CD14-positive monocyte (primary cell): ENCODE results near the gene TXNRD2. TPM values are rescaled to one million over a fixed set of nuclear protein-coding genes. Genes with fewer than 3 reads are reported as not detected.

Experiments
- DNase-seq, 3 donors: peaks; one replicate each; pipeline ENCODE4 v3.0.0-alpha.2; 2011 to 2022
- H2AFZ ChIP-seq: 2 replicates; pipeline ENCODE4 v1.6.0; 2012; ENCODE audit warnings: mild to moderate bottlenecking, low read depth, low read length, inconsistent platforms; ENCODE audit not compliant: insufficient read depth, poor library complexity, severe bottlenecking
- H3K27ac ChIP-seq, 2 donors: 1 replicate in 1 of 2; 2 replicates in 1 of 2; pipeline ENCODE4 v1.5.1; 2012 to 2013; ENCODE audit warnings: low read length in 2 of 2, control low read depth in 1 of 2, inconsistent platforms in 1 of 2, low read depth in 1 of 2, mild to moderate bottlenecking in 1 of 2
- H3K27me3 ChIP-seq, 2 donors: one replicate each; pipeline versions ENCODE4 v1.6.0 to v1.6.1; 2011 to 2013; ENCODE audit warnings: low read length in 2 of 2; ENCODE audit not compliant: control insufficient read depth in 2 of 2, insufficient read depth in 2 of 2
- H3K36me3 ChIP-seq, 2 donors: replicated peaks in 1 of 2; 1 replicate in 1 of 2; 2 replicates in 1 of 2; pipeline versions ENCODE4 v1.5.1 to v1.6.1; 2012 to 2013; ENCODE audit warnings: low read length in 2 of 2, control low read depth in 1 of 2, inconsistent platforms in 1 of 2, mild to moderate bottlenecking in 1 of 2; ENCODE audit not compliant: insufficient read depth in 2 of 2, control insufficient read depth in 1 of 2
- H3K4me1 ChIP-seq, 2 donors: 1 replicate in 1 of 2; 2 replicates in 1 of 2; pipeline versions ENCODE4 v1.5.1 to v1.6.1; 2012 to 2013; ENCODE audit warnings: low read length in 2 of 2, control low read depth in 1 of 2, inconsistent platforms in 1 of 2, mild to moderate bottlenecking in 1 of 2, moderate library complexity in 1 of 2; ENCODE audit not compliant: insufficient read depth in 2 of 2, control insufficient read depth in 1 of 2
- H3K4me2 ChIP-seq: replicated peaks from 2 replicates; pipeline ENCODE3; 2012; ENCODE audit warnings: low read length, moderate library complexity, mild to moderate bottlenecking; ENCODE audit not compliant: poor library complexity, severe bottlenecking; ENCODE audit errors: extremely low read depth
- H3K4me3 ChIP-seq, 3 experiments: fragments of 200-600 bp in 1 of 3; sonication (generic) in 1 of 3; replicated peaks in 1 of 3; 1 replicate in 2 of 3; 2 replicates in 1 of 3; pipeline ENCODE4 v1.5.1; 2011 to 2013; ENCODE audit warnings: low read length in 3 of 3, mild to moderate bottlenecking in 3 of 3, control low read depth in 2 of 3, low read depth in 2 of 3, inconsistent platforms in 1 of 3, moderate library complexity in 1 of 3
- H3K79me2 ChIP-seq: 2 replicates; pipeline ENCODE4 v1.6.0; 2012; ENCODE audit warnings: mild to moderate bottlenecking, control low read depth, inconsistent platforms, low read length, moderate library complexity; ENCODE audit not compliant: insufficient read depth
- H3K9ac ChIP-seq: 2 replicates; pipeline ENCODE4 v1.6.0; 2017; ENCODE audit warnings: low read length, mild to moderate bottlenecking; ENCODE audit not compliant: insufficient read depth, poor library complexity, severe bottlenecking
- H3K9me3 ChIP-seq, 2 donors: replicated peaks in 1 of 2; 1 replicate in 1 of 2; 2 replicates in 1 of 2; pipeline versions ENCODE4 v1.5.1 to v1.6.1; 2012 to 2013; ENCODE audit warnings: low read length in 2 of 2, control low read depth in 1 of 2; ENCODE audit not compliant: control insufficient read depth in 1 of 2, insufficient read depth in 1 of 2
- H4K20me1 ChIP-seq: 2 replicates; pipeline ENCODE4 v1.6.0; 2012; ENCODE audit warnings: mild to moderate bottlenecking, low read length, control low read depth, moderate library complexity; ENCODE audit not compliant: insufficient read depth
- H3K27ac Mint-ChIP-seq, 7 donors: one replicate each; pipeline ENCODE4 v1.8.0; 2020; ENCODE audit warnings: mild to moderate bottlenecking in 7 of 7, mixed read lengths in 7 of 7, moderate library complexity in 6 of 7, inconsistent platforms in 2 of 7
- H3K27me3 Mint-ChIP-seq, 3 donors: one replicate each; pipeline ENCODE4 v1.8.0; 2021 to 2022; ENCODE audit warnings: low read depth in 3 of 3, mild to moderate bottlenecking in 3 of 3, mixed read lengths in 3 of 3, moderate library complexity in 3 of 3, inconsistent platforms in 1 of 3
- H3K36me3 Mint-ChIP-seq, 2 donors: one replicate each; pipeline ENCODE4 v1.8.0; 2020; ENCODE audit warnings: mixed read lengths in 2 of 2, inconsistent platforms in 1 of 2, mild to moderate bottlenecking in 1 of 2
- H3K4me1 Mint-ChIP-seq: one replicate; pipeline ENCODE4 v1.8.0; 2020; ENCODE audit warnings: mild to moderate bottlenecking, mixed read lengths
- H3K4me3 Mint-ChIP-seq, 2 donors: one replicate each; pipeline ENCODE4 v1.8.0; 2020; ENCODE audit warnings: mild to moderate bottlenecking in 2 of 2, mixed read lengths in 2 of 2, moderate library complexity in 1 of 2
- H3K9me3 Mint-ChIP-seq, 7 donors: one replicate each; pipeline ENCODE4 v1.8.0; 2020 to 2022; ENCODE audit warnings: mixed read lengths in 7 of 7, mild to moderate bottlenecking in 6 of 7, moderate library complexity in 6 of 7, inconsistent platforms in 2 of 7
- CTCF ChIP-seq: fragments of 200-600 bp; IDR thresholded peaks from one replicate; pipeline ENCODE4 v1.8.0; 2022; ENCODE audit warnings: antibody characterized with exemption, mild to moderate bottlenecking
- WGBS: methylation state at CpG from one replicate; pipeline ENCODE4 v1.1.5; 2013; ENCODE audit warnings: missing lambda C conversion rate; ENCODE audit not compliant: insufficient coverage; 5-methylcytosine and 5-hydroxymethylcytosine counted together
- intact Hi-C, 2 donors: fragments of 100-400 bp; cut with micrococcal nuclease; formaldehyde crosslinking; loops; one replicate each; pipeline versions ENCODE4 v1.15.0 to v1.15.1; 2023
- polyA plus RNA-seq, 3 donors: library from polyadenylated mRNA; depleted of rRNA in 1 of 3; unstranded in 2 of 3; stranded (reverse) in 1 of 3; fragments of 300-500 nt in 2 of 3; fragments of >200 nt in 1 of 3; fragmentation: Illumina TruSeq in 2 of 3; gene quantifications; 1 replicate in 2 of 3; 2 replicates in 1 of 3; pipeline ENCODE4 v1.2.3, GENCODE V29; 2012 to 2021

TXNRD2 gene
- polyA plus RNA-seq, 3 donors, result 24.9 to 54.9 (median 30.8) TPM

- no peak for TF ChIP-seq CTCF
- Histone ChIP-seq H3K4me2 (no peak overlapping the region), H3K9ac (no peak overlapping the region), H3K4me1 (no peaks in the 10 kb centered on the region), H3K27me3 (no peaks in the 10 kb centered on the region), H4K20me1 (no peaks in the 10 kb centered on the region), H3K36me3 (no peaks in the 10 kb centered on the region), H2AFZ (no peak overlapping the region), H3K9me3 (no peaks in the 10 kb centered on the region), H3K27ac (no peak overlapping the region), H3K4me3 (no peak overlapping the region), H3K79me2 (no peaks in the 10 kb centered on the region)
- Mint-ChIP-seq H3K9me3 (no peaks in the 10 kb centered on the region), H3K4me1 (peaks cover 14% of the 10 kb centered on the region), H3K36me3 (no peaks in the 10 kb centered on the region), H3K4me3 (no peak overlapping the region), H3K27ac (no peak overlapping the region), H3K27me3 (peaks cover 0 to 8% (median 5%) of the 10 kb centered on the region in 3 donors)
- DNase-seq, result no peak
- intact Hi-C loops, result loop anchor here (10.0 kb wide), 1 partner anchor 308 kb away; no protein-coding TSS in a partner anchor
- WGBS, result 100% methylated on average over 1 of the region's 3 CpGs
Observed at GRCh38 chr22:19976671-19977070, 35.1 kb upstream of the TXNRD2 start.

GRCh38 chr22:19975707-19976035 lies 34.1 kb upstream of the TXNRD2 start:
- no peak overlapping the region for H3K4me3 Mint-ChIP-seq
- peaks cover 17% of the 10 kb centered on the region for H3K4me1 Mint-ChIP-seq
- Histone ChIP-seq H3K9ac (no peak overlapping the region), H3K9me3 (no peaks in the 10 kb centered on the region), H3K36me3 (no peaks in the 10 kb centered on the region), H3K4me1 (no peaks in the 10 kb centered on the region), H2AFZ (no peak overlapping the region), H3K27me3 (no peaks in the 10 kb centered on the region), H3K79me2 (no peaks in the 10 kb centered on the region), H4K20me1 (peaks cover 4% of the 10 kb centered on the region), H3K27ac (no peak overlapping the region), H3K4me2 (no peak overlapping the region), H3K4me3 (no peak overlapping the region)
- TF ChIP-seq CTCF, result no peak
- WGBS, result 89% methylated on average over 1 of the region's 4 CpGs
- no peaks in the 10 kb centered on the region for H3K9me3 Mint-ChIP-seq
- no peak for DNase-seq
- no peaks in the 10 kb centered on the region for H3K36me3 Mint-ChIP-seq
- peaks cover 0 to 8% (median 5%) of the 10 kb centered on the region in 3 donors for H3K27me3 Mint-ChIP-seq
- H3K27ac Mint-ChIP-seq, result peak overlapping the region in 2 of 7 donors; percentile 2 to 34
- intact Hi-C loops, result loop anchor here (10.0 kb wide), 1 partner anchor 309 kb away; no protein-coding TSS in a partner anchor
